Endothelial cell (in vitro differentiated cells): ENCODE results near the gene SH3RF3. TPM values are rescaled to one million over a fixed set of nuclear protein-coding genes. Genes with fewer than 3 reads are reported as not detected.

Experiments used
- DNase-seq: peaks from one replicate; pipeline ENCODE4 v3.0.0; 2021; ENCODE audit warnings: low spot score
- H3K27ac Mint-ChIP-seq: one replicate; pipeline ENCODE4 v1.8.0; 2021; ENCODE audit warnings: mixed read lengths, inconsistent platforms; ENCODE audit not compliant: unreplicated experiment
- H3K27me3 Mint-ChIP-seq: one replicate; pipeline ENCODE4 v1.8.0; 2021; ENCODE audit warnings: mild to moderate bottlenecking, moderate library complexity, mixed read lengths, inconsistent platforms; ENCODE audit not compliant: unreplicated experiment
- H3K36me3 Mint-ChIP-seq: one replicate; pipeline ENCODE4 v1.8.0; 2021; ENCODE audit warnings: mild to moderate bottlenecking, low read depth, mixed read lengths, inconsistent platforms; ENCODE audit not compliant: unreplicated experiment
- H3K4me1 Mint-ChIP-seq: one replicate; pipeline ENCODE4 v1.8.0; 2021; ENCODE audit warnings: mild to moderate bottlenecking, mixed read lengths, inconsistent platforms; ENCODE audit not compliant: unreplicated experiment
- H3K4me3 Mint-ChIP-seq: one replicate; pipeline ENCODE4 v1.8.0; 2021; ENCODE audit warnings: mild to moderate bottlenecking, mixed read lengths, inconsistent platforms; ENCODE audit not compliant: unreplicated experiment
- H3K9me3 Mint-ChIP-seq: one replicate; pipeline ENCODE4 v1.8.0; 2021; ENCODE audit warnings: mixed read lengths, inconsistent platforms; ENCODE audit not compliant: unreplicated experiment
- total RNA-seq: library from RNA; stranded (reverse); fragmentation: NEBNext Ultra II Directional; extraction: Animal tissue kit (Norgen Biotek cat#: 25700); gene quantifications from one replicate; pipeline ENCODE4 v1.2.1, GENCODE V29; 2021; ENCODE audit not compliant: unreplicated experiment
- TF ChIP-seq, protein P1 (sequence below): fragments of 200-600 bp; sonication (generic); IDR thresholded peaks from one replicate; pipeline ENCODE4 v1.5.0; 2021; ENCODE audit warnings: antibody characterized with exemption; ENCODE audit not compliant: unreplicated experiment

The SH3RF3 gene
- total RNA-seq, 1 donor from 2014 or later = 12.8 TPM

- peaks cover 2% of the 10 kb centered on the region for H3K27me3 Mint-ChIP-seq
- no peak overlapping the region for H3K27ac Mint-ChIP-seq
- H3K4me3 Mint-ChIP-seq = no peak overlapping the region
- H3K9me3 Mint-ChIP-seq = no peaks in the 10 kb centered on the region
- peaks cover 7% of the 10 kb centered on the region for H3K36me3 Mint-ChIP-seq
- peaks cover 12% of the 10 kb centered on the region for H3K4me1 Mint-ChIP-seq
- TF ChIP-seq, protein P1, sequence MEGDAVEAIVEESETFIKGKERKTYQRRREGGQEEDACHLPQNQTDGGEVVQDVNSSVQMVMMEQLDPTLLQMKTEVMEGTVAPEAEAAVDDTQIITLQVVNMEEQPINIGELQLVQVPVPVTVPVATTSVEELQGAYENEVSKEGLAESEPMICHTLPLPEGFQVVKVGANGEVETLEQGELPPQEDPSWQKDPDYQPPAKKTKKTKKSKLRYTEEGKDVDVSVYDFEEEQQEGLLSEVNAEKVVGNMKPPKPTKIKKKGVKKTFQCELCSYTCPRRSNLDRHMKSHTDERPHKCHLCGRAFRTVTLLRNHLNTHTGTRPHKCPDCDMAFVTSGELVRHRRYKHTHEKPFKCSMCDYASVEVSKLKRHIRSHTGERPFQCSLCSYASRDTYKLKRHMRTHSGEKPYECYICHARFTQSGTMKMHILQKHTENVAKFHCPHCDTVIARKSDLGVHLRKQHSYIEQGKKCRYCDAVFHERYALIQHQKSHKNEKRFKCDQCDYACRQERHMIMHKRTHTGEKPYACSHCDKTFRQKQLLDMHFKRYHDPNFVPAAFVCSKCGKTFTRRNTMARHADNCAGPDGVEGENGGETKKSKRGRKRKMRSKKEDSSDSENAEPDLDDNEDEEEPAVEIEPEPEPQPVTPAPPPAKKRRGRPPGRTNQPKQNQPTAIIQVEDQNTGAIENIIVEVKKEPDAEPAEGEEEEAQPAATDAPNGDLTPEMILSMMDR = no peak
- no peak for DNase-seq
These were observed 364.4 kb downstream of the SH3RF3 start for GRCh38 chr2:109493176-109493935.

- no peaks in the 10 kb centered on the region for H3K9me3 Mint-ChIP-seq
- peaks cover 10% of the 10 kb centered on the region for H3K36me3 Mint-ChIP-seq
- H3K27ac Mint-ChIP-seq = no peak overlapping the region
- peaks cover 2% of the 10 kb centered on the region for H3K27me3 Mint-ChIP-seq
- no peak for DNase-seq
- TF ChIP-seq, protein P1 = no peak
- H3K4me3 Mint-ChIP-seq = no peak overlapping the region
- peaks cover 15% of the 10 kb centered on the region for H3K4me1 Mint-ChIP-seq
These were observed 365.3 kb downstream of the SH3RF3 start for GRCh38 chr2:109494351-109494750.

GRCh38 chr2:109497463-109497862 lies 368.5 kb downstream of the SH3RF3 start:
- TF ChIP-seq, protein P1 = no peak
- no peak for DNase-seq
- Mint-ChIP-seq H3K9me3 (no peaks in the 10 kb centered on the region), H3K4me1 (peaks cover 15% of the 10 kb centered on the region), H3K4me3 (no peak overlapping the region), H3K27me3 (peaks cover 3% of the 10 kb centered on the region), H3K27ac (no peak overlapping the region), H3K36me3 (peaks cover 11% of the 10 kb centered on the region)

DNA sequence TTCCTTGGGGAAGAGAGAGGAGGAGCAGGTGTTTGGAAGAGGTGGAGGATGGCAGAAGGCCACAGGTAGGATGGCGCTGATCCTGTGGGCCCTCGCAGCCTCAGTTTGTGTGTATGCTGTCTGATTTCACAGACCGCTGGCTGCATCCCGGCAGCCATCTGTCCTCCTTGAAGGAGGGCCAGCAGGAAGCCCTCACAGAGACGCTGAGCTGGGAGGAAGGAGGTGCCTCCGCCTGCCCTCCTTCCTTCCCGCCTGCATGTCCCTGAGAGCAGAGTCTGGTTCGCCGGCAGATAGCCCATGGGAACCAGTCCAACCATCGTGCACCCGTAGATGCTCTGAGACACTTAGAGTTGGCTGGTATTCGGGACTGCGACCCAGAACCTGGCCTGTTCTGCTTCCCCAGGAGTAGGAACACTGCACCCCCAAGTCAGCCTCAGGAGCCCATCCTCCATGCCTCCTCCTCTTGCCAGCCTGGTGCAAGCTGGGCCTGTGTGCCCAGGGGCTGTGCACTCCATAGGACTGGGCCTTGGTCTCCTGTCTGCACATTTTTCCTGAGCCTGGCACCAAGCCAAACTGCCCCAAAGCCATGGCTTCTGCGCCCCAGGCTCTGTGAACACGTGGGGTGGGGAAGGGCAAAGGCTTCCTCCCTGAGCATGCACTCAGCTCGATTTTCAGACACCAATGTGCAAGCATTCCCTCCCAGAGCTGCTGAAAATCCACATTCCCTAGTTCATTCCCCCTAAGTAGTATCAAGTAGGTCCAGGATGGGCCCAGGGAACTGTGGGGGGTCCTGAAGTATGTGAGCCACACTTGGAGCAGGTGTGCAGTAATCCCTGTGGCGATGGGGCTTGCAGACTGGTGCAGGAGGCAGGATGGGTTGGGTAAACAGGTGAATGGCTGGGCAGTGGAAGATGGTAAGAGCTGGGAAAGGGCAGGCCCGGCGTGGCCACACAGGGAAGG lies 369.2 kb downstream of the SH3RF3 start:
- H3K27me3 Mint-ChIP-seq = peaks cover 3% of the 10 kb centered on the region
- peaks cover 15% of the 10 kb centered on the region for H3K4me1 Mint-ChIP-seq
- H3K36me3 Mint-ChIP-seq = peaks cover 11% of the 10 kb centered on the region
- no peak overlapping the region for H3K27ac Mint-ChIP-seq
- no peaks in the 10 kb centered on the region for H3K9me3 Mint-ChIP-seq
- H3K4me3 Mint-ChIP-seq = no peak overlapping the region
- no peak for DNase-seq
- TF ChIP-seq, protein P1 = no peak
